Panc1 (cell line): ENCODE measurements around the gene DNPH1.

ENCODE experiments used
- CTCF ChIP-seq: fragments of 450-650 bp; IDR thresholded peaks from 2 replicates; pipeline ENCODE4 v1.5.1; 2017; ENCODE audit warnings: mild to moderate bottlenecking
- POLR2AphosphoS5 ChIP-seq: IDR thresholded peaks from 2 replicates; pipeline ENCODE4 v1.6.1; 2012; ENCODE audit warnings: mild to moderate bottlenecking, low read depth, low read length, moderate library complexity
- REST ChIP-seq, 2 experiments: IDR thresholded peaks; 2 replicates each; pipeline ENCODE4 v1.6.1; 2011 to 2012; ENCODE audit warnings: low read depth in 2 of 2, control low read depth in 1 of 2, low read length in 1 of 2, mild to moderate bottlenecking in 1 of 2, moderate library complexity in 1 of 2; ENCODE audit not compliant: insufficient read depth in 1 of 2

- TF ChIP-seq REST (IDR thresholded peaks at IDR 0.05; ENCODE audit: insufficient read depth in 1 of 2, low read depth in 2 of 2, low read length in 1 of 2): no peak
- no peak for TF ChIP-seq CTCF
- no peak for TF ChIP-seq POLR2AphosphoS5
These were observed 42.7 kb upstream of the DNPH1 start for GRCh38 chr6:43271944-43272343.
